A549 (cell line): ENCODE measurements around the gene CFAP44.

Experiments
- POLR2A ChIP-seq: IDR thresholded peaks from 2 replicates; pipeline ENCODE4 v1.6.1; 2012; ENCODE audit warnings: mild to moderate bottlenecking, low read length
- TF ChIP-seq, protein P1 (sequence below): fragments of >200 bp; sonication (Bioruptor Twin); formaldehyde crosslinking; IDR thresholded peaks from 3 replicates; pipeline ENCODE4 v1.5.1; 2016

DNA sequence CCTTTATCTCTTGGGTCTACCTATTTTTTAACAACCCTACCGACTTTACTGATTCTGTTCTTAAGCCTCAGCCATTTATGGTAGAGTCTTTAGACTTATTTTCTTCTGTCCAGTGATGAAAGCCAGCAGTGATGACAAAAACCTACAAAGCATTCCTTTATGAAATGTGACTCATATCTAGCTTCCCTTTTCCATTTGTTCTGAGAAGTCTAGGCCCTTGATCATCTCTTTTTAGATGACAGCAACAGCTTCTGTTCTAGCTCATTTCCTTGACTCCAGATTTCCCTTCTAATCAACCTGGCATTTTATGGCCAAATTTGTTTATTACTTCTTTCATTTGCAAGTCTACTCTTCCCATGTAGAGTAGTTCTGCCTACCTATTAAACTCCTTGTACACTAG lies 36.1 kb downstream of the CFAP44 start:
- TF ChIP-seq, protein P1, sequence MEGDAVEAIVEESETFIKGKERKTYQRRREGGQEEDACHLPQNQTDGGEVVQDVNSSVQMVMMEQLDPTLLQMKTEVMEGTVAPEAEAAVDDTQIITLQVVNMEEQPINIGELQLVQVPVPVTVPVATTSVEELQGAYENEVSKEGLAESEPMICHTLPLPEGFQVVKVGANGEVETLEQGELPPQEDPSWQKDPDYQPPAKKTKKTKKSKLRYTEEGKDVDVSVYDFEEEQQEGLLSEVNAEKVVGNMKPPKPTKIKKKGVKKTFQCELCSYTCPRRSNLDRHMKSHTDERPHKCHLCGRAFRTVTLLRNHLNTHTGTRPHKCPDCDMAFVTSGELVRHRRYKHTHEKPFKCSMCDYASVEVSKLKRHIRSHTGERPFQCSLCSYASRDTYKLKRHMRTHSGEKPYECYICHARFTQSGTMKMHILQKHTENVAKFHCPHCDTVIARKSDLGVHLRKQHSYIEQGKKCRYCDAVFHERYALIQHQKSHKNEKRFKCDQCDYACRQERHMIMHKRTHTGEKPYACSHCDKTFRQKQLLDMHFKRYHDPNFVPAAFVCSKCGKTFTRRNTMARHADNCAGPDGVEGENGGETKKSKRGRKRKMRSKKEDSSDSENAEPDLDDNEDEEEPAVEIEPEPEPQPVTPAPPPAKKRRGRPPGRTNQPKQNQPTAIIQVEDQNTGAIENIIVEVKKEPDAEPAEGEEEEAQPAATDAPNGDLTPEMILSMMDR = no peak
- TF ChIP-seq POLR2A = no peak
